SK-N-SH treated with all-trans-retinoic acid at 6 μM for 48 hours (cell line): ENCODE results near the gene FJX1.

Source experiments
- ARNTL ChIP-seq: fragments of 450-650 bp; formaldehyde crosslinking; IDR thresholded peaks from 2 replicates; pipeline ENCODE4 v1.5.0; 2020; ENCODE audit warnings: low read depth, mild to moderate bottlenecking, moderate library complexity, borderline replicate concordance
- CREB5 ChIP-seq: fragments of 250-450 bp; sonication (Bioruptor Pico); IDR thresholded peaks from 2 replicates; pipeline ENCODE4 v1.5.1; 2020; ENCODE audit warnings: low read depth, mild to moderate bottlenecking, moderate library complexity
- CSDC2 ChIP-seq: fragments of 250-450 bp; sonication (Bioruptor Pico); IDR thresholded peaks from 2 replicates; pipeline ENCODE4 v1.5.0; 2020; ENCODE audit warnings: mild to moderate bottlenecking, moderate library complexity
- CSRNP3 ChIP-seq: fragments of 250-450 bp; sonication (Bioruptor Pico); IDR thresholded peaks from 2 replicates; pipeline ENCODE4 v1.5.1; 2021; ENCODE audit warnings: mild to moderate bottlenecking, moderate library complexity
- ISL1 ChIP-seq: fragments of 250-450 bp; sonication (Bioruptor Pico); IDR thresholded peaks from 2 replicates; pipeline ENCODE4 v2.1.2; 2022; ENCODE audit warnings: mild to moderate bottlenecking, moderate library complexity
- PATZ1 ChIP-seq: fragments of 250-450 bp; sonication (Bioruptor Pico); IDR thresholded peaks from 2 replicates; pipeline ENCODE4 v1.8.0; 2020; ENCODE audit warnings: mild to moderate bottlenecking, moderate library complexity, borderline replicate concordance
- PPARA ChIP-seq: fragments of 250-450 bp; sonication (Bioruptor Pico); IDR thresholded peaks from 2 replicates; pipeline ENCODE4 v1.5.0; 2020; ENCODE audit warnings: mild to moderate bottlenecking, borderline replicate concordance
- RARB ChIP-seq: fragments of 250-450 bp; sonication (Bioruptor Pico); IDR thresholded peaks from 2 replicates; pipeline ENCODE4 v1.8.0; 2021; ENCODE audit warnings: mild to moderate bottlenecking, moderate library complexity
- TCF4 ChIP-seq: fragments of 250-450 bp; sonication (Bioruptor Pico); IDR thresholded peaks from 2 replicates; pipeline ENCODE4 v1.8.0; 2021; ENCODE audit warnings: mild to moderate bottlenecking, moderate library complexity, borderline replicate concordance
- TOX ChIP-seq: fragments of 250-450 bp; sonication (Bioruptor Pico); IDR thresholded peaks from 2 replicates; pipeline ENCODE4 v1.8.0; 2021; ENCODE audit warnings: mild to moderate bottlenecking, moderate library complexity, borderline replicate concordance
- ZFP3 ChIP-seq: fragments of 250-450 bp; sonication (Bioruptor Pico); IDR thresholded peaks from 2 replicates; pipeline ENCODE4 v1.5.0; 2020; ENCODE audit warnings: mild to moderate bottlenecking, moderate library complexity
- ZFP30 ChIP-seq: fragments of 450-650 bp; formaldehyde crosslinking; IDR thresholded peaks from 2 replicates; pipeline ENCODE4 v1.5.0; 2022; ENCODE audit warnings: mild to moderate bottlenecking, moderate library complexity
- ZNF565 ChIP-seq: fragments of 450-650 bp; formaldehyde crosslinking; conservative IDR thresholded peaks from 2 replicates; pipeline ENCODE4 v1.5.0; 2020; ENCODE audit warnings: low read depth, mild to moderate bottlenecking, moderate library complexity
- ZNF70 ChIP-seq: fragments of 450-650 bp; formaldehyde crosslinking; IDR thresholded peaks from 2 replicates; pipeline ENCODE4 v1.5.0; 2020; ENCODE audit warnings: mild to moderate bottlenecking, moderate library complexity

GRCh38 chr11:35629511-35629910, 11.3 kb downstream of the FJX1 start:
- no peak for TF ChIP-seq CSRNP3 (CRISPR knock-in tag)
- TF ChIP-seq CSDC2 (CRISPR knock-in tag) = no peak
- TF ChIP-seq ARNTL (CRISPR knock-in tag) = no peak
- TF ChIP-seq ZNF70 (CRISPR knock-in tag) = no peak
- TF ChIP-seq ZFP3 (CRISPR knock-in tag) = no peak
- no peak for TF ChIP-seq TCF4 (CRISPR knock-in tag)
- no peak for TF ChIP-seq TOX (CRISPR knock-in tag)
- TF ChIP-seq ZNF565 (CRISPR knock-in tag) = no peak
- no peak for TF ChIP-seq PATZ1 (CRISPR knock-in tag)
- no peak for TF ChIP-seq CREB5
- no peak for TF ChIP-seq ISL1 (CRISPR knock-in tag)
- no peak for TF ChIP-seq ZFP30 (CRISPR knock-in tag)
- no peak for TF ChIP-seq PPARA (CRISPR knock-in tag)
- TF ChIP-seq RARB (CRISPR knock-in tag) = no peak
